GM10248 (cell line): ENCODE measurements around the gene TBX5.

Experiments used
- CTCF ChIA-PET: fragments of 300-600 bp; sonication (Branson Sonifier 250); formaldehyde crosslinking; extraction: SDS; loops from one replicate; lab custom pipeline; 2021; ENCODE audit warnings: antibody characterized with exemption; lab: Yijun Ruan, JAX
- POLR2A ChIA-PET: fragments of 350-650 bp; sonication (Branson Sonifier 250); formaldehyde crosslinking; extraction: SDS; loops from one replicate; lab custom pipeline; 2020; ENCODE audit warnings: antibody characterized with exemption; lab: Yijun Ruan, JAX
- DNase-seq: peaks from one replicate; pipeline ENCODE4 v3.0.0; 2012; ENCODE audit errors: extremely low spot score
- CTCF ChIP-seq: IDR thresholded peaks from 2 replicates; pipeline ENCODE4 v1.5.1; 2012; ENCODE audit warnings: mild to moderate bottlenecking, low read depth; ENCODE audit errors: extremely low read depth, missing control alignments, control extremely low read depth

Gene TBX5

GRCh38 chr12:114320101-114320500, 85.8 kb downstream of the TBX5 start:
- TF ChIP-seq CTCF: no peak
- DNase-seq: no peak
- ChIA-PET POLR2A (no interaction called here), CTCF (no interaction called here)

GRCh38 chr12:114319422-114319821, 86.5 kb downstream of the TBX5 start:
- ChIA-PET CTCF (no interaction called here), POLR2A (no interaction called here)
- DNase-seq: no peak
- TF ChIP-seq CTCF: no peak

GRCh38 chr12:114318984-114319383, 87.0 kb downstream of the TBX5 start:
- TF ChIP-seq CTCF: no peak
- DNase-seq: no peak
- ChIA-PET CTCF (no interaction called here), POLR2A (no interaction called here)

GRCh38 chr12:114316076-114316475, 89.9 kb downstream of the TBX5 start:
- TF ChIP-seq CTCF: no peak
- ChIA-PET POLR2A (no interaction called here), CTCF (interaction anchor here (1.4 kb wide), 1 partner anchor 12 kb away, joined by 4 read pairs; no protein-coding TSS in a partner anchor)
- DNase-seq: no peak

GRCh38 chr12:114314974-114315720, 90.8 kb downstream of the TBX5 start:
- no peak for DNase-seq
- no peak for TF ChIP-seq CTCF
- POLR2A ChIA-PET: no interaction called here
- CTCF ChIA-PET: no interaction called here

- POLR2A ChIA-PET: no interaction called here
- no peak for DNase-seq
- no peak for TF ChIP-seq CTCF
- CTCF ChIA-PET: no interaction called here
These were observed 91.5 kb downstream of the TBX5 start for GRCh38 chr12:114314403-114314802.

GRCh38 chr12:114313910-114314309, 92.0 kb downstream of the TBX5 start:
- CTCF ChIA-PET: interaction anchor here (1.1 kb wide), 1 partner anchor 31 kb away, joined by 3 read pairs; no protein-coding TSS in a partner anchor
- no peak for DNase-seq
- POLR2A ChIA-PET: no interaction called here
- no peak for TF ChIP-seq CTCF
